GM12873 (cell line): Measurements from ENCODE around the gene SPR.

Experiments
- CTCF ChIP-seq: IDR thresholded peaks from 2 replicates; pipeline ENCODE4 v1.5.1; 2012; ENCODE audit warnings: low read depth, mild to moderate bottlenecking, moderate library complexity, low read length, control low read depth; ENCODE audit not compliant: insufficient read depth; ENCODE audit errors: missing control alignments

SPR gene

GRCh38 chr2:72897785-72898584, 10.8 kb downstream of the SPR start:
- no peak for TF ChIP-seq CTCF

- no peak for TF ChIP-seq CTCF
Observed at GRCh38 chr2:72898585-72898906, 11.3 kb downstream of the SPR start.

- no peak for TF ChIP-seq CTCF
Observed at GRCh38 chr2:72900191-72900825, 13.1 kb downstream of the SPR start.

- no peak for TF ChIP-seq CTCF
Observed at GRCh38 chr2:72901426-72901825, 14.2 kb downstream of the SPR start.

- no peak for TF ChIP-seq CTCF
Observed at GRCh38 chr2:72908741-72909140, 21.5 kb downstream of the SPR start.

GRCh38 chr2:72911256-72911655, 24.0 kb downstream of the SPR start:
- no peak for TF ChIP-seq CTCF

- TF ChIP-seq CTCF = no peak
Observed at GRCh38 chr2:72913486-72914205, 26.4 kb downstream of the SPR start.
